Activated CD8-positive, alpha-beta T cell treated with anti-CD3 and anti-CD28 coated beads for 36 hours (primary cell): ENCODE measurements around the gene DEFB114. TPM values are rescaled to one million over a fixed set of nuclear protein-coding genes. Genes with fewer than 3 reads are reported as not detected.

Experiments used
- ATAC-seq: fragments of 200-7000 bp; cut with Tn5 transposase; one replicate; pipeline ENCODE4 v1.10.0; 2021; ENCODE audit warnings: mild to moderate bottlenecking, moderate library complexity
- CTCF ChIA-PET: fragments of 350-600 bp; sonication (Branson Sonifier 250); formaldehyde crosslinking; loops from one replicate; lab custom pipeline; 2021; ENCODE audit warnings: antibody characterized with exemption; lab: Charles Lee
- POLR2A ChIA-PET: fragments of 350-600 bp; sonication (Branson Sonifier 250); formaldehyde crosslinking; loops from one replicate; lab custom pipeline; 2021; ENCODE audit warnings: antibody characterized with exemption; lab: Charles Lee
- DNase-seq: peaks from one replicate; pipeline ENCODE4 v3.0.0-alpha.2; 2020
- H3K27ac Mint-ChIP-seq: one replicate; pipeline ENCODE4 v1.8.0; 2021; ENCODE audit warnings: mild to moderate bottlenecking, mixed read lengths
- H3K27me3 Mint-ChIP-seq: one replicate; pipeline ENCODE4 v1.8.0; 2021; ENCODE audit warnings: mixed read lengths
- H3K36me3 Mint-ChIP-seq: one replicate; pipeline ENCODE4 v1.8.0; 2021; ENCODE audit warnings: low read depth, mixed read lengths
- H3K4me1 Mint-ChIP-seq: one replicate; pipeline ENCODE4 v1.8.0; 2021; ENCODE audit warnings: low read depth, mixed read lengths
- H3K4me3 Mint-ChIP-seq: one replicate; pipeline ENCODE4 v1.8.0; 2021; ENCODE audit warnings: mild to moderate bottlenecking, moderate library complexity, mixed read lengths
- H3K9me3 Mint-ChIP-seq: one replicate; pipeline ENCODE4 v1.8.0; 2021; ENCODE audit warnings: mixed read lengths
- CTCF ChIP-seq: fragments of 200-600 bp; IDR thresholded peaks from one replicate; pipeline ENCODE4 v1.8.0; 2022; ENCODE audit warnings: antibody characterized with exemption, mild to moderate bottlenecking
- intact Hi-C: fragments of 100-400 bp; cut with micrococcal nuclease; formaldehyde crosslinking; loops from one replicate; pipeline ENCODE4 v1.10.0; 2022
- total RNA-seq, 2 experiments: library from RNA; stranded (reverse); gene quantifications; one replicate each; pipeline ENCODE4 v1.2.3, GENCODE V29; 2021

DEFB114 gene
- total RNA-seq, 2 experiments from 2014 or later: not detected

GRCh38 chr6:49939993-49940498 lies 23.9 kb downstream of the DEFB114 start:
- ATAC-seq (no peak), DNase-seq (no peak)
- Mint-ChIP-seq H3K27me3 (no peaks in the 10 kb centered on the region), H3K36me3 (no peaks in the 10 kb centered on the region), H3K9me3 (peaks cover 6% of the 10 kb centered on the region), H3K27ac (no peak overlapping the region), H3K4me3 (no peak overlapping the region), H3K4me1 (no peaks in the 10 kb centered on the region)
- TF ChIP-seq CTCF: no peak
- intact Hi-C loops: no loop called here
- POLR2A ChIA-PET: no interaction called here
- CTCF ChIA-PET: no interaction called here

GRCh38 chr6:49937811-49938210 lies 26.2 kb downstream of the DEFB114 start:
- no peaks in the 10 kb centered on the region for H3K9me3 Mint-ChIP-seq
- POLR2A ChIA-PET: no interaction called here
- ATAC-seq (no peak), DNase-seq (no peak)
- no peak for TF ChIP-seq CTCF
- H3K4me1 Mint-ChIP-seq: no peaks in the 10 kb centered on the region
- intact Hi-C loops: no loop called here
- H3K4me3 Mint-ChIP-seq: no peak overlapping the region
- no peaks in the 10 kb centered on the region for H3K36me3 Mint-ChIP-seq
- no peaks in the 10 kb centered on the region for H3K27me3 Mint-ChIP-seq
- CTCF ChIA-PET: no interaction called here
- no peak overlapping the region for H3K27ac Mint-ChIP-seq

- no peak for TF ChIP-seq CTCF
- ChIA-PET CTCF (no interaction called here), POLR2A (no interaction called here)
- Mint-ChIP-seq H3K27me3 (no peaks in the 10 kb centered on the region), H3K27ac (no peak overlapping the region), H3K4me3 (no peak overlapping the region), H3K4me1 (no peaks in the 10 kb centered on the region), H3K36me3 (no peaks in the 10 kb centered on the region), H3K9me3 (no peaks in the 10 kb centered on the region)
- ATAC-seq (no peak), DNase-seq (no peak)
- intact Hi-C loops: no loop called here
Measured at GRCh38 chr6:49937017-49937416, 26.9 kb downstream of the DEFB114 start.

- no peaks in the 10 kb centered on the region for H3K4me1 Mint-ChIP-seq
Measured at GRCh38 chr6:49935387-49935786, 28.6 kb downstream of the DEFB114 start.

GRCh38 chr6:49934770-49935169 lies 29.2 kb downstream of the DEFB114 start:
- H3K4me1 Mint-ChIP-seq: no peaks in the 10 kb centered on the region
- intact Hi-C loops: no loop called here
- no peaks in the 10 kb centered on the region for H3K27me3 Mint-ChIP-seq
- H3K27ac Mint-ChIP-seq: no peak overlapping the region
- ChIA-PET CTCF (no interaction called here), POLR2A (no interaction called here)
- H3K9me3 Mint-ChIP-seq: no peaks in the 10 kb centered on the region
- TF ChIP-seq CTCF: no peak
- no peak for DNase-seq
- no peak for ATAC-seq
- H3K4me3 Mint-ChIP-seq: no peak overlapping the region
- no peaks in the 10 kb centered on the region for H3K36me3 Mint-ChIP-seq

More at GRCh38 chr6:49935387-49935786, 28.6 kb downstream of the DEFB114 start:
- Mint-ChIP-seq H3K4me3 (no peak overlapping the region), H3K36me3 (no peaks in the 10 kb centered on the region), H3K27ac (no peak overlapping the region), H3K27me3 (no peaks in the 10 kb centered on the region), H3K9me3 (no peaks in the 10 kb centered on the region)
- CTCF ChIA-PET: no interaction called here
- intact Hi-C loops: no loop called here
- TF ChIP-seq CTCF: no peak
- POLR2A ChIA-PET: no interaction called here
- ATAC-seq (no peak), DNase-seq (no peak)
